ENCODE measurements around the gene WWP2. TPM values are rescaled to one million over a fixed set of nuclear protein-coding genes. Genes with fewer than 3 reads are reported as not detected.
A peak's percentile ranks its signal among the peaks of the same experiment; 100 is the strongest.

Gene WWP2
- total and polyA plus RNA-seq, 2 experiments from 2014 or later = 19.9 to 23.1 TPM

GRCh38 chr16:69893106-69893505, 131.0 kb downstream of the WWP2 start:
- Histone ChIP-seq H3K27ac (no peak overlapping the region), H3K9me3 (ENCODE audit: low read depth) (no peaks in the 10 kb centered on the region), H3K4me3 (no peak overlapping the region), H3K79me2 (no peaks in the 10 kb centered on the region), H3K27me3 (no peaks in the 10 kb centered on the region), H3K4me1 (ENCODE audit: insufficient read depth) (peaks cover 12% of the 10 kb centered on the region), H3K4me2 (no peak overlapping the region), H3K36me3 (replicated peaks; ENCODE audit: insufficient read depth, low read depth) (no peaks in the 10 kb centered on the region), H4K20me1 (ENCODE audit: insufficient read depth, poor library complexity, severe bottlenecking) (no peaks in the 10 kb centered on the region), H3K9me2 (replicated peaks; ENCODE audit: insufficient read depth) (no peaks in the 10 kb centered on the region), H2AFZ (no peak overlapping the region)
- DNase-seq (ENCODE audit: low spot score) = no peak
- WGBS (ENCODE audit: low lambda C conversion rate, missing lambda C conversion rate) = 87% methylated on average over 2 of the region's 2 CpGs
- TF ChIP-seq CTCF (IDR thresholded peaks at IDR 0.05; ENCODE audit: poor library complexity) (no peak), EZH2phosphoT487 (IDR thresholded peaks at IDR 0.05; ENCODE audit: low read depth, severe bottlenecking, unreplicated experiment) (no peak), EZH2 (IDR thresholded peaks at IDR 0.05; ENCODE audit: borderline replicate concordance) (no peak)

DNA sequence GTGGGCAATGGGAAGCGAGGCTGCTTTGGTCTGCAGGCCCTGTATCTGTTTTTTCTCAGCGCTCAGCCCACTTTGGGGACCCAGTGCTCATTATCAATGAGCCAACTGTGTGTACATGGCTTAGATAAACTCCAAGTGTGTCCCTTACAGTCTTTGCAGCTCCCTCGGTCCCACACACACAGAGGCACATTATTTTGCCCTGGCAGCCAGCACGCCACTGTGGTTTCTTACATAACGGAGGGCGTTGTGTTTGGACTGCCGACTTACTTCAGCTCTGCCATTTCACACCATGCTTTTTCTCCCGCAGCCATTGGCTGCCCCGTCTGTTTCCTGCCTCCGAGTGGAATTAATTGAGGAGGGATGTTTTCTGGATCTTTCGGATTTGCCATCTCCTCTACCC, 132.5 kb downstream of the WWP2 start:
- no peak overlapping the region for H3K27ac ChIP-seq
- no peak overlapping the region for H2AFZ ChIP-seq
- peaks cover 12% of the 10 kb centered on the region for H3K4me1 ChIP-seq (ENCODE audit: insufficient read depth)
- H3K4me2 ChIP-seq = no peak overlapping the region
- H3K79me2 ChIP-seq = no peaks in the 10 kb centered on the region
- 73% methylated on average over 11 of the region's 11 CpGs for WGBS (ENCODE audit: low lambda C conversion rate, missing lambda C conversion rate)
- no peak for DNase-seq (ENCODE audit: low spot score)
- no peaks in the 10 kb centered on the region for H3K27me3 ChIP-seq
- H3K36me3 ChIP-seq (replicated peaks; ENCODE audit: insufficient read depth, low read depth) = no peaks in the 10 kb centered on the region
- no peaks in the 10 kb centered on the region for H4K20me1 ChIP-seq (ENCODE audit: insufficient read depth, poor library complexity, severe bottlenecking)
- H3K4me3 ChIP-seq = no peak overlapping the region
- H3K9me2 ChIP-seq (replicated peaks; ENCODE audit: insufficient read depth) = no peaks in the 10 kb centered on the region
- TF ChIP-seq CTCF (IDR thresholded peaks at IDR 0.05; ENCODE audit: poor library complexity) (no peak), EZH2 (IDR thresholded peaks at IDR 0.05; ENCODE audit: borderline replicate concordance) (no peak), EZH2phosphoT487 (IDR thresholded peaks at IDR 0.05; ENCODE audit: low read depth, severe bottlenecking, unreplicated experiment) (no peak)
- no peaks in the 10 kb centered on the region for H3K9me3 ChIP-seq (ENCODE audit: low read depth)

- Histone ChIP-seq H2AFZ (no peak overlapping the region), H3K27me3 (no peaks in the 10 kb centered on the region)
- TF ChIP-seq CTCF (IDR thresholded peaks at IDR 0.05; ENCODE audit: poor library complexity) (no peak), EZH2phosphoT487 (IDR thresholded peaks at IDR 0.05; ENCODE audit: low read depth, severe bottlenecking, unreplicated experiment) (no peak), EZH2 (IDR thresholded peaks at IDR 0.05; ENCODE audit: borderline replicate concordance) (no peak)
Observed at GRCh38 chr16:69903865-69904415, 141.8 kb downstream of the WWP2 start.

More at GRCh38 chr16:69903865-69904415, 141.8 kb downstream of the WWP2 start:
- Histone ChIP-seq H3K9me2 (replicated peaks; ENCODE audit: insufficient read depth) (no peaks in the 10 kb centered on the region), H3K4me2 (no peak overlapping the region), H3K4me3 (no peak overlapping the region), H3K36me3 (replicated peaks; ENCODE audit: insufficient read depth, low read depth) (no peaks in the 10 kb centered on the region), H3K4me1 (ENCODE audit: insufficient read depth) (no peaks in the 10 kb centered on the region), H3K79me2 (no peaks in the 10 kb centered on the region), H4K20me1 (ENCODE audit: insufficient read depth, poor library complexity, severe bottlenecking) (no peaks in the 10 kb centered on the region), H3K9me3 (ENCODE audit: low read depth) (no peaks in the 10 kb centered on the region), H3K27ac (peak overlapping the region; percentile 21)
- no peak for DNase-seq (ENCODE audit: low spot score)
- WGBS (ENCODE audit: low lambda C conversion rate, missing lambda C conversion rate) = 85% methylated on average over 8 of the region's 8 CpGs
